Stimulated activated naive B cell treated with anti-CD40 and anti-IgM and Interleukin-4, amounts not matched to agents 10 μg/mL and 1 μg/mL and 100 μg/mL, for 72 hours (primary cell): ENCODE results near the gene ENTREP1.
"Not testable (repeated sequence)": the region's sequence is repeated elsewhere in the genome, so short reads cannot be mapped to it uniquely, and the experiment has no call there.

Source experiments
- ATAC-seq, 2 donors: fragments of 150-1000 bp; cut with Tn5 transposase; replicated peaks; 2 replicates each; pipeline ENCODE4 v1.10.0; 2021; ENCODE audit warnings: moderate library complexity in 1 of 2
- DNase-seq: peaks from one replicate; pipeline ENCODE4 v3.0.0; 2021
- H3K27ac Mint-ChIP-seq: one replicate; pipeline ENCODE4 v1.8.0; 2022; ENCODE audit warnings: mild to moderate bottlenecking, mixed read lengths
- H3K27me3 Mint-ChIP-seq, 2 donors: one replicate each; pipeline ENCODE4 v1.8.0; 2022; ENCODE audit warnings: mixed read lengths in 2 of 2
- H3K36me3 Mint-ChIP-seq, 2 donors: one replicate each; pipeline ENCODE4 v1.8.0; 2022; ENCODE audit warnings: mixed read lengths in 2 of 2, mild to moderate bottlenecking in 1 of 2
- H3K4me1 Mint-ChIP-seq, 2 donors: one replicate each; pipeline ENCODE4 v1.8.0; 2022; ENCODE audit warnings: mixed read lengths in 2 of 2, mild to moderate bottlenecking in 1 of 2
- H3K4me3 Mint-ChIP-seq, 2 donors: one replicate each; pipeline ENCODE4 v1.8.0; 2022; ENCODE audit warnings: mild to moderate bottlenecking in 2 of 2, mixed read lengths in 2 of 2, moderate library complexity in 1 of 2
- H3K9me3 Mint-ChIP-seq, 2 donors: one replicate each; pipeline ENCODE4 v1.8.0; 2022; ENCODE audit warnings: mixed read lengths in 2 of 2, mild to moderate bottlenecking in 1 of 2

ENTREP1 gene

DNA sequence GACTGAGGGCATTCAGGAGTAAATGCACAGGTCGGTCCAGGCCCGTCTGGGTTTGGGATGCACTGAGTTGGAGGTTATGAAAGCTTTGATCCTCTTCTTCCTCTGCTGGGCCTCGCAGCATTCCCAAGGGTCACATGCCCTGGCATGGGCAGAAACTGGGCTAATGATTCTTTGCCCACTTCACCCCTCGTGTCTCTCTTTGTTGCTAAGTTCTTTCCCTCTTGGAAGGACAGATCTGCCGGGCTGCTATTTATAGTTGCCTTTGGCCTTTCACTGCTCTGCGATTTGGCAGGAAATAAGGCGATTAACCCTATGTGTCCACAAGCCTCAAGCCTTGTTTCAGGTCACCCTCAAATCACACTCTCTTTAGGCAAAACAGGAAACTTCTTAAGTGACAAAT lies 66.9 kb downstream of the ENTREP1 start:
- Mint-ChIP-seq H3K27me3 (no peaks in the 10 kb centered on the region), H3K4me1 (no peaks in the 10 kb centered on the region), H3K4me3 (no peak overlapping the region), H3K27ac (no peak overlapping the region), H3K9me3 (no peaks in the 10 kb centered on the region), H3K36me3 (no peaks in the 10 kb centered on the region)
- DNase-seq = no peak
- no peak for ATAC-seq

- no peaks in the 10 kb centered on the region for H3K36me3 Mint-ChIP-seq
- no peaks in the 10 kb centered on the region for H3K27me3 Mint-ChIP-seq
Measured at GRCh38 chr9:69392826-69393225, 67.8 kb downstream of the ENTREP1 start.

DNA sequence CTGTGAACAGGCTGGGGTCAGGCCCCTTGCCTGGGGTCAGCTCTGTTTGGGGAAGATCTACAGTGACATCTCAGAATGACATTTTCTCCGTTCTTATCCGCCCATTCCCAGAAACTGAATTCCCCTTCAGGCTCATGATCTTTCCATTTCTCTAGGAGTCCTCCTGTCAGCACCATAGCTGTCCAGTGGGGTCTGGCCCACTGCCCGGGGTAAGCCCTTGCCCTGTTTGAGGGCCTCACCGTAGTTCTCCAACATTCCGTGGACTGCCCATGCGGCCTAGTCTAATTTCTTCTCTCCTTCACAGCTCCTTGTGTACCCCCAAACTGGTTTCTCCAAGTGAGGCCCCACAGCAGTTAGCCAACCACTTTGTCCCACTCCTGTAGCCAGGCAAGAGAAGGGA lies 68.4 kb downstream of the ENTREP1 start:
- Mint-ChIP-seq H3K36me3 (no peaks in the 10 kb centered on the region), H3K27ac (no peak overlapping the region), H3K4me1 (no peaks in the 10 kb centered on the region), H3K9me3 (no peaks in the 10 kb centered on the region), H3K27me3 (no peaks in the 10 kb centered on the region), H3K4me3 (no peak overlapping the region)
- DNase-seq (no peak), ATAC-seq (no peak)

More at GRCh38 chr9:69392826-69393225, 67.8 kb downstream of the ENTREP1 start:
- ATAC-seq (no peak), DNase-seq (no peak)
- no peaks in the 10 kb centered on the region for H3K9me3 Mint-ChIP-seq
- H3K27ac Mint-ChIP-seq = no peak overlapping the region
- H3K4me1 Mint-ChIP-seq = no peaks in the 10 kb centered on the region
- H3K4me3 Mint-ChIP-seq = no peak overlapping the region

GRCh38 chr9:69395718-69396117 lies 70.7 kb downstream of the ENTREP1 start:
- H3K9me3 Mint-ChIP-seq = no peaks in the 10 kb centered on the region
- H3K27me3 Mint-ChIP-seq = no peaks in the 10 kb centered on the region

DNA sequence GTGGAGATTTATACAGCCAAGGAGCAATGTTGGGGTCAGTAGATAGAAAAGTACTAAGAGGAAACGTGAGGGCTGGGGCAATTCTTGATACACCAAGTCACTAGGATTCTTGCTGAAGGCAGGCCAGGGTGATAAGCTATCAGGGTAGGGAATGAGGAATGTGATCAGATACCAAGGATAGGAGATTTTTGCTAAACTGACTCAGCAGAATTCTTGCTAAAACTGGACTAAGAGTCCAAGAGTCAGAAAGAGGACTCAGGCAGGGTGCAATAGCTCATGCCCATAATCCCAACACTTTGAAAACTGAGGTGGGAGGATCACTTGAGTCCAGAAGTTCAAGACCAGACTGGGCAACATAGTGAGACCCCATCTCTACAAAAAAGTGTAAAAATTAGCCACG lies 71.7 kb downstream of the ENTREP1 start:
- DNase-seq (no peak), ATAC-seq (no peak)
- H3K36me3 Mint-ChIP-seq = no peaks in the 10 kb centered on the region
- no peaks in the 10 kb centered on the region for H3K9me3 Mint-ChIP-seq
- H3K27me3 Mint-ChIP-seq = no peaks in the 10 kb centered on the region
- no peaks in the 10 kb centered on the region for H3K4me1 Mint-ChIP-seq
- no peak overlapping the region for H3K27ac Mint-ChIP-seq
- H3K4me3 Mint-ChIP-seq = no peak overlapping the region

More at GRCh38 chr9:69395718-69396117, 70.7 kb downstream of the ENTREP1 start:
- Mint-ChIP-seq H3K27ac (no peak overlapping the region), H3K4me3 (no peak overlapping the region), H3K36me3 (no peaks in the 10 kb centered on the region), H3K4me1 (no peaks in the 10 kb centered on the region)
- no peak for ATAC-seq
- no peak for DNase-seq

DNA sequence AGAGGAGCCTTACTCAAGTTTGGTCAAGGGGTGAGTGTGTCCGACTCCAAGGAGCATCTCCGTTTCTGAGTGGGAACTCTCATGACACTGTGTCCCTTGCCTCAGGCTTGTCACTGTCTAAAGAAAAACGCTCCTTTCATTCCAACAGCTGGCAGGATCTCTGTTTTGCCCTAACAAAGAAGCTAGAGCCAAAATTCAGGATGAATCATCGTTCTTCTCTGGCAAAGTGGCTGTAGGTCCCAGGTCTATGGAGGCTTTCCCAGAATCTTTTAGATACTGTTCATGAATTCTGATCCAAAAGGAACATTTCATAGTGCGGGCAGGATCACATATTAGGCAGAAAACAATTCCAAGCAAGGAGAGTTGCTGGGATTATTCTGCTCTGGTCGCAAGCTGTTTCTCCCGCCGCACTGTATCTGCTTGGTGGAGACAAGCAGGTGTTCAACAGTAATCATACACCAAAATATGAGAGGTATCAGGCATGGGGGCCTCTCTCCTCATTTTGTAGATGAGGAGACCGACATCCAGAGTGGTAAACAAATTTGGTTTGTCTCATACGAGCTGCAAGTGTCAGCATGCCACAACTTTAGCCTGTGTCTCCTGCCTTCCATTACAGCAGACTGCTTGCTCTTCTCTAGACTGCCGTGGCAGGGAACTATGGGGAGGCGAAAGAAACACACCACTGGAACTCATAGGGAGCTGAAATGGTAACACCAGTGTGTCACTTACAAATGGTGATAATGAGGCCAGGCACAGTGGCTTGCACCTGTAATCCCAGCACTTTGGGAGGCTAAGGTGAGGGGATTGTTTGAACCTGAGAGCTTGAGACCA lies 72.6 kb downstream of the ENTREP1 start:
- no peaks in the 10 kb centered on the region for H3K36me3 Mint-ChIP-seq
- DNase-seq = no peak
- no peaks in the 10 kb centered on the region for H3K27me3 Mint-ChIP-seq
- no peaks in the 10 kb centered on the region for H3K4me1 Mint-ChIP-seq
- no peak overlapping the region for H3K4me3 Mint-ChIP-seq
- peak overlapping the region; percentile 2 for H3K27ac Mint-ChIP-seq
- H3K9me3 Mint-ChIP-seq = no peaks in the 10 kb centered on the region
- ATAC-seq = no peak

DNA sequence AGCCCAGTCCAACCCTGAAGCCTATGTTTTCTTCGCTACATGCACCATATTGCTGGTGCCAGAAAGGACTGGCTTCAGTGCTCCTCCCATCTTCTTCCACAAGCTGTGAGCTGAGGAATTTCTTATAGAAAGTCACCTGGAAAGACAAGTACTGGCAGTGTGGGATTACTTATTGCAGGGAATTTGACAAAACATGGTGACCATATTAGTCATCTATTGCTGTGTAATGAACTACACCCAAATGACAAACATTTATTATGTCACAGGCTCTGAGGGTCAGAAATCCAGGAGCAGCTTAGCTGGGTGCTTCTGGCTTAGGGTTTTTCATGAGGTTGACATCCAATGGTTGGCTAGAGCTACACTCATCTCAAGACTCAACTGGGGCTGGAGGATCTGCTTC lies 75.5 kb downstream of the ENTREP1 start:
- ATAC-seq (no peak), DNase-seq (no peak)
- no peak overlapping the region for H3K4me3 Mint-ChIP-seq
- no peak overlapping the region for H3K27ac Mint-ChIP-seq
- H3K9me3 Mint-ChIP-seq = no peaks in the 10 kb centered on the region
- no peaks in the 10 kb centered on the region for H3K36me3 Mint-ChIP-seq
- peaks cover 0 to 3% of the 10 kb centered on the region in 2 donors for H3K4me1 Mint-ChIP-seq
- H3K27me3 Mint-ChIP-seq = peaks cover 0 to 8% of the 10 kb centered on the region in 2 donors

- not testable (repeated sequence) for H3K36me3 Mint-ChIP-seq
Measured at GRCh38 chr9:69409936-69410335, 84.9 kb downstream of the ENTREP1 start.

GRCh38 chr9:69411246-69411645 lies 86.2 kb downstream of the ENTREP1 start:
- ATAC-seq (no peak), DNase-seq (no peak)
- no peak overlapping the region for H3K4me3 Mint-ChIP-seq
- H3K27ac Mint-ChIP-seq = no peak overlapping the region
- H3K4me1 Mint-ChIP-seq = peaks cover 3 to 8% of the 10 kb centered on the region in 2 donors
- no peaks in the 10 kb centered on the region for H3K9me3 Mint-ChIP-seq
- peaks cover 22 to 24% of the 10 kb centered on the region in 2 donors for H3K27me3 Mint-ChIP-seq
- no peaks in the 10 kb centered on the region for H3K36me3 Mint-ChIP-seq

More at GRCh38 chr9:69409936-69410335, 84.9 kb downstream of the ENTREP1 start:
- not testable (repeated sequence) for DNase-seq, H3K4me1 Mint-ChIP-seq, H3K27ac Mint-ChIP-seq, H3K9me3 Mint-ChIP-seq, H3K4me3 Mint-ChIP-seq, ATAC-seq
- peaks cover 22 to 24% of the 10 kb centered on the region in 2 donors for H3K27me3 Mint-ChIP-seq

- Mint-ChIP-seq H3K36me3 (no peaks in the 10 kb centered on the region), H3K4me1 (peaks cover 3 to 8% of the 10 kb centered on the region in 2 donors), H3K27ac (no peak overlapping the region), H3K4me3 (no peak overlapping the region), H3K9me3 (no peaks in the 10 kb centered on the region), H3K27me3 (peaks cover 22 to 24% of the 10 kb centered on the region in 2 donors)
- DNase-seq (no peak), ATAC-seq (no peak)
Measured at GRCh38 chr9:69411931-69412740, 87.1 kb downstream of the ENTREP1 start.

DNA sequence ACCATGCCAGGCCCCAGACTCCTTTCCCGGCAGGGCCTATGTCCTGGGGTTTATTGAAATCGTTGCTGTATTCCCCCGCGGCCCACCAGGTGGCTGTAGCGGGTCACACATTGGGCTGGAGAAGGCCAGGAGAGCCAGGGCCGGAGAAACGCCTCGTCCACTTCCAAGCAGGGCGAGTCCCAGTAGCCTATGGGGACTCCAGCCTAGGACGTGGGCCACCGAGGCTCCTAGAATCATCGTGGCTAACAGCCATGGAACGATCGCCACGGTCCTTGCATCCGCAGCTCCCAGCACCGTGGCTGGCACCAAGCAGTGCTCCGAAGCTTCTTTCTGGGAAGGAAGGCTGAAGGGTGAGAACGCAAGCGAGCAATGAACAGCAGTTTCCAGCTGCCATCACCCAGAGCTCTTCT lies 87.7 kb downstream of the ENTREP1 start:
- Mint-ChIP-seq H3K4me1 (peaks cover 3 to 8% of the 10 kb centered on the region in 2 donors), H3K27ac (no peak overlapping the region), H3K36me3 (no peaks in the 10 kb centered on the region), H3K27me3 (peaks cover 22 to 24% of the 10 kb centered on the region in 2 donors), H3K4me3 (no peak overlapping the region), H3K9me3 (no peaks in the 10 kb centered on the region)
- DNase-seq (no peak), ATAC-seq (peak in 1 of 2 donors; percentile 29)

DNA sequence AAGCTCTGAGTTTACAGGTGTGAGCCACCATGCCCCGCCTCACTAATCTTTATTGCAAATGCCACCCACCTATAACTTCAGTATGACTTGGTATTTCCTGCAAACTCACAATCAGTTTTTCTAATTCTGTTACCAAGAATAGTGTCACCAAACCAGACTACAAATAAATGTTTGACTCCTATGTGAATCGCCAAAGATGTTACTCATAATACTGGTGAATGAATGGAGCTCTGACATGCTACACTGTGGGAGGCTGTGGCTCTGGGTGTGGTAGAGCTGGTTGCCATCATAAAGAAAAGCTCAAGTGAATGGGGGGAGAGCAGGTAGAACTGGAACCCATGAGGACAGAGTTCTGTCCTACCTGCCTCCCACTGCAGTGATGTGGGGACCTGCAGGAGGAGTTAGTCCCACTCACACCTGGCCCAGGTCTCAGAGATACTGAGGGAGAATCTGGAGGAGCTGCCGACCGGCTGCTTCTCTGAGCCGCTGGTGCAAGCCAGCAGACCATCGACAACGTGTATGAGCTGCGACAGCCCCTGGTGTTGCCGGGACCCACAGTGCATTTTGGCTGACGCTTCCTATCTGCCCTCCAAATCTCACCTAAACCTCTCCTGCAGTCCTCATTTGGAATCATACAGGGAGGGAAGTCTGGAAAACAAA lies 95.7 kb downstream of the ENTREP1 start:
- DNase-seq (no peak), ATAC-seq (no peak)
- Mint-ChIP-seq H3K27me3 (peaks cover 21 to 51% of the 10 kb centered on the region in 2 donors), H3K36me3 (no peaks in the 10 kb centered on the region), H3K9me3 (no peaks in the 10 kb centered on the region), H3K4me1 (peaks cover 0 to 6% of the 10 kb centered on the region in 2 donors), H3K4me3 (no peak overlapping the region), H3K27ac (no peak overlapping the region)

GRCh38 chr9:69421908-69422801 lies 97.1 kb downstream of the ENTREP1 start:
- Mint-ChIP-seq H3K9me3 (no peaks in the 10 kb centered on the region), H3K27ac (no peak overlapping the region), H3K4me1 (peaks cover 0 to 6% of the 10 kb centered on the region in 2 donors), H3K27me3 (peaks cover 21 to 51% of the 10 kb centered on the region in 2 donors), H3K4me3 (no peak overlapping the region), H3K36me3 (no peaks in the 10 kb centered on the region)
- peak; percentile 54 to 72 for ATAC-seq
- DNase-seq = peak; percentile 6
